Upper lobe of left lung (tissue), 6 donors: ENCODE data around the gene GMCL2. TPM values are rescaled to one million over a fixed set of nuclear protein-coding genes. Genes with fewer than 3 reads are reported as not detected.
"Not testable (repeated sequence)": the region's sequence is repeated elsewhere in the genome, so short reads cannot be mapped to it uniquely, and the experiment has no call there.

Experiments used
- ATAC-seq, 2 donors: fragments of 200-7000 bp; cut with Tn5 transposase; one replicate each; pipeline ENCODE4 v1.9.1; 2022; ENCODE audit warnings: mild to moderate bottlenecking in 2 of 2, moderate library complexity in 2 of 2; ENCODE audit not compliant: low FRiP score in 2 of 2
- DNase-seq, 2 donors: peaks; one replicate each; pipeline ENCODE4 v3.0.0-alpha.2; 2019 to 2020
- H3K27ac ChIP-seq, 4 donors: fragments of 200-600 bp; sonication (generic); one replicate each; pipeline ENCODE4 v1.5.1; 2016 to 2019
- H3K27me3 ChIP-seq, 4 donors: fragments of 200-600 bp; sonication (generic); one replicate each; pipeline ENCODE4 v1.5.1; 2017 to 2019
- H3K36me3 ChIP-seq, 4 donors: fragments of 200-600 bp; sonication (generic); one replicate each; pipeline ENCODE4 v1.5.1; 2016 to 2019
- H3K4me1 ChIP-seq, 4 donors: fragments of 200-600 bp; sonication (generic); one replicate each; pipeline ENCODE4 v1.5.1; 2018 to 2019
- H3K4me3 ChIP-seq, 4 donors: fragments of 200-600 bp; sonication (generic); one replicate each; pipeline ENCODE4 v1.5.1; 2017 to 2019; ENCODE audit warnings: mild to moderate bottlenecking in 2 of 4, moderate library complexity in 1 of 4
- H3K9me3 ChIP-seq, 4 donors: fragments of 200-600 bp; sonication (generic); one replicate each; pipeline ENCODE4 v1.5.1; 2018 to 2019
- CTCF ChIP-seq, 6 experiments: fragments of 450-650 bp in 4 of 6; fragments of 200-600 bp in 2 of 6; sonication (generic) in 2 of 6; IDR thresholded peaks; one replicate each; pipeline ENCODE4 v1.5.1; 2016 to 2019; ENCODE audit warnings: antibody characterized with exemption in 6 of 6
- EP300 ChIP-seq, 4 donors: sonication (generic); formaldehyde crosslinking; IDR thresholded peaks; one replicate each; pipeline ENCODE4 v1.5.1; 2017; ENCODE audit warnings: antibody characterized with exemption in 4 of 4, control low read depth in 2 of 4
- POLR2A ChIP-seq, 4 donors: fragments of 450-650 bp; IDR thresholded peaks; one replicate each; pipeline ENCODE4 v1.5.1; 2016 to 2017; ENCODE audit warnings: antibody characterized with exemption in 4 of 4, mild to moderate bottlenecking in 2 of 4
- POLR2AphosphoS5 ChIP-seq, 2 donors: sonication (generic); formaldehyde crosslinking; IDR thresholded peaks; one replicate each; pipeline ENCODE4 v1.5.1; 2017; ENCODE audit warnings: antibody characterized with exemption in 2 of 2
- WGBS, 2 donors: methylation state at CpG; one replicate each; pipeline ENCODE4 v1.1.5; 2017 to 2018; 5-methylcytosine and 5-hydroxymethylcytosine counted together
- total RNA-seq, 6 donors: library from RNA; depleted of rRNA in 4 of 6; stranded (reverse); fragments of >200 nt in 4 of 6; gene quantifications; one replicate each; pipeline versions ENCODE4 v1.1.0 to v1.2.1, GENCODE V29; 2016 to 2021
- donor health status: DM: no; HTN: no; CAD: no; lungs with moderate emphysema.
- donor health status: DM: no; HTN: yes; CAD: no; lungs with severe emphysema.

The GMCL2 gene
- total RNA-seq, 6 donors from 2014 or later = not detected

- WGBS, 2 donors = 22 to 34% methylated on average over 8 to 21 of the region's 21 CpGs
- TF ChIP-seq EP300 (IDR thresholded peaks at IDR 0.05) (no peak), POLR2A (IDR thresholded peaks at IDR 0.05) (no peak), CTCF (IDR thresholded peaks at IDR 0.05) (no peak), POLR2AphosphoS5 (IDR thresholded peaks at IDR 0.05) (no peak)
- Histone ChIP-seq H3K4me1 (peaks cover 25 to 63% (median 41%) of the 10 kb centered on the region in 4 donors), H3K27ac (peak overlapping the region; percentile 95 to 99 (median 96)), H3K36me3 (peaks cover 0 to 43% (median 31%) of the 10 kb centered on the region in 4 donors), H3K4me3 (peak overlapping the region; percentile 67 to 93 (median 80)), H3K9me3 (no peaks in the 10 kb centered on the region), H3K27me3 (no peaks in the 10 kb centered on the region)
- DNase-seq (no peak), ATAC-seq (no peak)
These were observed 44.5 kb upstream of the GMCL2 start for GRCh38 chr5:178231539-178232123.

GRCh38 chr5:178230879-178231538 lies 43.8 kb upstream of the GMCL2 start:
- DNase-seq (no peak), ATAC-seq (peak in 1 of 2 donors; percentile 23)
- Histone ChIP-seq H3K27me3 (no peaks in the 10 kb centered on the region), H3K27ac (peak overlapping the region in 3 of 4 donors; percentile 95 to 99 (median 96)), H3K4me1 (peaks cover 19 to 56% (median 35%) of the 10 kb centered on the region in 4 donors), H3K9me3 (no peaks in the 10 kb centered on the region), H3K4me3 (peak overlapping the region in 3 of 4 donors; percentile 67 to 93 (median 68)), H3K36me3 (peaks cover 0 to 49% (median 31%) of the 10 kb centered on the region in 4 donors)
- TF ChIP-seq EP300 (IDR thresholded peaks at IDR 0.05) (no peak), CTCF (IDR thresholded peaks at IDR 0.05) (no peak)
- WGBS, 2 donors = 75 to 76% methylated on average over 7 to 9 of the region's 9 CpGs

- Histone ChIP-seq H3K36me3 (peaks cover 0 to 60% (median 39%) of the 10 kb centered on the region in 4 donors), H3K4me3 (no peak overlapping the region), H3K4me1 (peaks cover 18 to 46% (median 28%) of the 10 kb centered on the region in 4 donors), H3K9me3 (no peaks in the 10 kb centered on the region), H3K27ac (no peak overlapping the region), H3K27me3 (no peaks in the 10 kb centered on the region)
- DNase-seq (no peak), ATAC-seq (no peak)
- no peak for TF ChIP-seq POLR2AphosphoS5 (IDR thresholded peaks at IDR 0.05)
- no peak for TF ChIP-seq POLR2A (IDR thresholded peaks at IDR 0.05)
- no peak for TF ChIP-seq CTCF (IDR thresholded peaks at IDR 0.05)
- TF ChIP-seq EP300 (IDR thresholded peaks at IDR 0.05) = no peak
- 90 to 94% methylated on average over 2 to 10 of the region's 10 CpGs for WGBS, 2 donors
These were observed 42.7 kb upstream of the GMCL2 start for GRCh38 chr5:178229861-178230260.

- H3K27ac ChIP-seq, H3K27me3 ChIP-seq, ATAC-seq, H3K4me3 ChIP-seq, H3K9me3 ChIP-seq, DNase-seq: not testable (repeated sequence)
- 93 to 97% methylated on average over 13 of the region's 13 CpGs for WGBS, 2 donors
- Histone ChIP-seq H3K4me1 (peaks cover 13 to 39% (median 25%) of the 10 kb centered on the region in 4 donors), H3K36me3 (peaks cover 0 to 67% (median 45%) of the 10 kb centered on the region in 4 donors)
These were observed 41.9 kb upstream of the GMCL2 start for GRCh38 chr5:178229111-178229510.

- TF ChIP-seq CTCF (IDR thresholded peaks at IDR 0.05) (no peak), POLR2A (IDR thresholded peaks at IDR 0.05) (no peak), POLR2AphosphoS5 (IDR thresholded peaks at IDR 0.05) (no peak), EP300 (IDR thresholded peaks at IDR 0.05) (no peak)
- no peak for ATAC-seq
- DNase-seq = no peak
- no peak overlapping the region for H3K27ac ChIP-seq
- H3K9me3 ChIP-seq = no peaks in the 10 kb centered on the region
- no peaks in the 10 kb centered on the region for H3K27me3 ChIP-seq
- no peak overlapping the region for H3K4me3 ChIP-seq
- H3K4me1 ChIP-seq = peaks cover 16 to 42% (median 30%) of the 10 kb centered on the region in 4 donors
- H3K36me3 ChIP-seq = peaks cover 0 to 72% (median 46%) of the 10 kb centered on the region in 4 donors
- WGBS, 2 donors = 90 to 95% methylated on average over 11 of the region's 11 CpGs
These were observed 41.4 kb upstream of the GMCL2 start for GRCh38 chr5:178228609-178229008.
